Ureter (tissue), 1 donor: ENCODE measurements around the gene SPTBN5. TPM values are rescaled to one million over a fixed set of nuclear protein-coding genes. Genes with fewer than 3 reads are reported as not detected.
"Not testable (repeated sequence)": the region's sequence is repeated elsewhere in the genome, so short reads cannot be mapped to it uniquely, and the experiment has no call there.

ENCODE experiments used
- DNase-seq: peaks from one replicate; pipeline ENCODE4 v3.0.0-alpha.2; 2020; ENCODE audit warnings: low spot score
- total RNA-seq: library from RNA; stranded (reverse); gene quantifications from one replicate; pipeline ENCODE4 v1.2.4, GENCODE V29; 2023
- donor health status: DM: yes; HTN: yes; CAD: no.

SPTBN5 gene
- total RNA-seq, 1 donor from 2014 or later, result 11.9 TPM

DNA sequence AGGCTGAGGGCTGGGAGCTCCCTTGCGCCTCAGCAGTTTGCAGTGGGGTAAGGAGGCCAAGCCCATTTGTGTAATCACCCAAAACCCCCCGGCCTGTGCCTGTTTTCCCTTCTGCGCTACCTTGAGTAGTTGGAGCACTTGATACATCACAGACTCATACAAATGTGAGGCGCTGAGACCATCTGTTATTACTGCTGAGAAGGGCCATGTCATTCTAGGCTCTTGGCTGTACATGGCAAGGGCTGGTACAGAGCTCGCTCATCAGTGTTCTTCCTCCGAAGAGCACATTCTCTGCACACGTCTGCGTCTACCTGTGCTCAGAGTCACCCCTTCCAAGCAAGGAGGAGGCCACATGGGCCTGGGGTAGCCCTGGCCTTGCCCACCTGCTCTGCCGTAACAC, 45.9 kb downstream of the SPTBN5 start:
- no peak for DNase-seq

DNA sequence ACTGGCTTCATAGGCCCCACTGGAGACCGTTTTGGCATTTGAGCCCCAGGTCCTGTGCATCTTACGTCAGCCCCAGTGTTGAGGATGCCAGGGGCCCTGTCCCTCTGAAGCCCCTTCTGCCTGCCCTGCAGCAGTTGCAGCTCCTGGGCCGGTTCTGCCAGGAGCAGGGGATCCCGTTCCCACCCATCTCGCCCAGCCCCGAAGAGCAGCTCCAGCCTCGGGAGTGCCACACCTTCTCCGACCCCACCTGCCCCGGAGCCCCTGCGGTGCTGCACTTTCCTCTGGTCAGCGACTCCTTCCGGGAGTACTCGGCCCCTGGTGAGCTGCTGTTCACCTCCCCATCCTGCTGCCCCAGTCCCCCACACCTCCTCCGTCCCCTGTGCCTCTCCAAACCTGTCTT, 46.6 kb downstream of the SPTBN5 start:
- DNase-seq, result no peak

DNA sequence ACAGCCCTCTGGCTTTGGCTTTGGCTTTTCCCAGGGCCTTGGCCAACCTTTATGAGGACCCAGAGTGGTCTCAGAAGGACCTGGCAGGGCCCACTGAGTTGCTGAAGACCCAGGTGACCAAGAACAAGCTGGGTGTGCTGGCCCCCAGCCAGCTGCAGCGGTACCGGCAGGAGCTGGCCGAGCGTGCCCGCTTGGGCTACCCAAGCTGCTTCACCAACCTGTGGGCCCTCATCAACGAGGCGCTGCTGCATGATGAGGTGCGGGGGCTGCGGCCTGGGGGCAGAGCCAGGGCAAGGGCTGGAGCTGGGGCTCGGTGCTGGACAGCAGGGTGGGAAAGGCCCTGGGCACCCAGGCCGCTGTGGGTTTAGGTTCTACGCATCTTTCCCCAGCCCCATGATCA, 49.0 kb downstream of the SPTBN5 start:
- no peak for DNase-seq

DNA sequence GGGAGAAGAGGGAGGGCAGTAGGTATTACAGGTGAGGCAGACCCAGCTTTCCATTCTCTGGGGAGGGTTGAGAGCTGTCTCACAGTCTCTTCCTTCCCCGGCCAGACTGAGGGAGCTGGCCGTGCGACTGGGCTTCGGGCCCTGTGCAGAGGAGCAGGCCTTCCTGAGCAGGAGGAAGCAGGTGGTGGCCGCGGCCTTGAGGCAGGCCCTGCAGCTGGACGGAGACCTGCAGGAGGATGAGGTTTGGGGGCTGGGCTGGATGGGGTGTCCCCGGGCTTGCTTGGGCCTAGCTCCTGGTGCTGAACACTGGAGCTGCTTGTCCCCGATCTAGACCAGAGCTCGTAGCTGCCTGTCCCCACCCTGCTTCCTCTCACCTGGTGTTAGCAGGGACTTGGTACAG, 50.3 kb downstream of the SPTBN5 start:
- DNase-seq, result no peak

DNA sequence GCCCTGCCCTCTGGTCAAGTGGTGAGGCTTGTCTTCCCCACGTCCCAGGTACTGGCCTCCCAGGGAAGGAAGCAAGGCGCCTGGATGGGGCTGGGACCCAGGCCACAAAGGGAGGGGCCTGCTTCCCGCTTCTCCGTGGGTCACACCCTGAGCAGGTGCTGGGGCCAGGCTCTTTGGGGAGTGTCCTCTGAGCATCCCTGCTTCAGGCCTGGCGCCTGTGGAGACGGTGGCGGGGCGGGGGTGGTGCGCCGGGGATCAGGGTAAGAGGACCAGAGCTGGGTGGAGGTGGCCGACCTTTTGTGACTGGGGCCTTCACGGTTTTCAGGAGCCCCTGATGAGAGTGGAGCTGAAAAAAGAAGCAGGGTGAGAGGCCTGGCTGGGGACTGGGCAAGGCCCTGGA, 51.6 kb downstream of the SPTBN5 start:
- DNase-seq, result no peak

DNA sequence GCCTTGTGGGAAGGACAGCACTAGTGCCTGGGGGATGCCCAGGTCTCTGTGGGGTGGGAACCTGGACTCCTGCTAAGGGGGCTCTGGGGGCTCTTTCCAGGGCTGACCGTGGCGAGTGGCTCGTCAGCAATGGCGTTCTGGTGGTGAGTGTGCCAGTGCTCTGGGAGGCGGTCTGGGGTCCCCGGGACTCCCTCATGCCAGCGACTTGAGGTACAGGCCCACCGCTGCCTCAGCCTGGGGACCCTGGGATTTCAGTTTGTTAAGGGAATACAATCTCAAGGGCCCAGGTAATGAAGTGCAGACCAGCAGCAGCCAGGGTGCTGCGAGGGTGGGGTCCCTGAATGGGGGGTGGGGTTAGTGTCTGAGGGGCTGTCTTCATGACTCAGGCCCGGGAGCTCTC, 52.7 kb downstream of the SPTBN5 start:
- DNase-seq, result no peak

DNA sequence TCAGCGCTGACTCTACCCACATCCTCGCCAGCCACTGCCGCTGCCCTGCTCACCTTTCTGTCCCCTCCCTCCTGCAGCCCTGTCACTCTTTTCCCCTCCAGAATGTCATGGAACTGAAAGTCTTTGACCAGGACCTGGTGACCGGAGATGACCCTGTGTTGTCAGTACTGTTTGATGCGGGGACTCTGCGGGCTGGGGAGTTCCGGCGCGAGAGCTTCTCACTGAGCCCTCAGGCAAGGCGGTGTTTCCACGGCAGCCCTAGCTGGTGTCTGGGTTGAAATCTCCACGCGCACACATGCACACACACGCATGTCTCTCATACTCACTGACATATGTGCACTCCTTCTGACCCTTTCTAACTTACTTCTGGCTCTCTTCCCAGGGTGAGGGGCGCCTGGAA, 53.2 kb downstream of the SPTBN5 start:
- no peak for DNase-seq

DNA sequence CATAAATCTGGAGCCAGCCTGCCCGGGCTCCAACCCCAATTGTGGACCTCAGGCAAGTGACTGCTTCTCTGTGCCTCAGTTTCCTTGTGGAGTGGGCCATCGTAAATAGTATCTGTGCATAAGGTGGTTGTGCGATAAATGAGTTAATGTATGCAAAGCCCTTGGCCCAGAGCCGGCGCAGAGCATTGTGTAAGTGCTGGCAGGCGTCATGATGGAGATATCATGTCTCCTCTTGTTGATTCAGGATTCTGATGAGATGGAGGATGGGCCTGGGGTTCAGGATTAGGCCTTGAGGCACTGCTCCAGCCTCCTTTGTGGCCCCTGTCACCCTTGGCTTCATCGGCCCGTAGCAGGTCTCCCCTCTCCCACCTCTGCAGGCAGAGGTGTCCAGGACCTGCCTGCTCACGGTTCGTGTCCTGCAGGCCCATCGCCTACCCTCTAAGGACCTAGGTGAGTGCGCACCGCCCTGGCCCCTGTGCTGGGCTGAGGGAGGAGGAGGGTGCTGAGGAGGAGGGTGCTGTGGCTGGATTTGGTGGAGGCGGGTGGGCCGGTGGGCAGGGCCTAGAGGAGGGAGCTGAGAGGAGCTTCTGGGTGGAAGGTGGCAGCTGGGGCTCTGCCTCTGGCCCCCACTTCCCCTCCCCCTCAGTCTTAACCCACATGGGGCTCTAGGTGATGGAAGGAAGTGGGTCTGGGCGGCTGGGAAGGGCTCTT, 53.9 kb downstream of the SPTBN5 start:
- no peak for DNase-seq

DNA sequence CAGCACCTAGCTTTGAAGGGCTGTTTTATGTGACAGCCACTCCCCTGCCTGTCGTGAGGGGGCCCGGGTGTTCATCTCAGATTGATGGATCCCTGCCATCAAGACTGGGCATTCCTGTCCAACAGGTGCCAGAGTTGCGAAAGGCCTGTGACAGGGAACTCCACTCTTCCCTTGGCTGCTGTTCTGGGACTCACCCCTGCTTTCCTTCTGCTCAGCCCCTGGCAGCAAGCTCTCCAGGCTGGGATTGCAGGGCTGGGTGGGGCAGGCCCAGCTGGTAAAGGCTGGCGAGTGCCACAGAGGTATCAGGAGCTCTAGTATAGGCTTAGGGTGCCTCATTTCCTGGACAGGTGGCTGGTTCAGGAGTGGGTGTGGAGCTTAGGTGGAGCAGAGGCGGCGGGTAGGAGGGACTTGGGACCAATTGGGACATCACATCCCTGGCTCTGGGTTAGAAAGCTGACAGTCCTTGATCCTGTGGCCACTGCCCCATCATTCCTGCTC, 55.4 kb downstream of the SPTBN5 start, which contains the start of gene PLA2G4B:
TSS of gene PLA2G4B (plus strand) at position 448 of the 498 bp plus-strand sequence. CDS start 67 bp downstream, outside the sequence.
- peak; percentile 88 for DNase-seq

DNA sequence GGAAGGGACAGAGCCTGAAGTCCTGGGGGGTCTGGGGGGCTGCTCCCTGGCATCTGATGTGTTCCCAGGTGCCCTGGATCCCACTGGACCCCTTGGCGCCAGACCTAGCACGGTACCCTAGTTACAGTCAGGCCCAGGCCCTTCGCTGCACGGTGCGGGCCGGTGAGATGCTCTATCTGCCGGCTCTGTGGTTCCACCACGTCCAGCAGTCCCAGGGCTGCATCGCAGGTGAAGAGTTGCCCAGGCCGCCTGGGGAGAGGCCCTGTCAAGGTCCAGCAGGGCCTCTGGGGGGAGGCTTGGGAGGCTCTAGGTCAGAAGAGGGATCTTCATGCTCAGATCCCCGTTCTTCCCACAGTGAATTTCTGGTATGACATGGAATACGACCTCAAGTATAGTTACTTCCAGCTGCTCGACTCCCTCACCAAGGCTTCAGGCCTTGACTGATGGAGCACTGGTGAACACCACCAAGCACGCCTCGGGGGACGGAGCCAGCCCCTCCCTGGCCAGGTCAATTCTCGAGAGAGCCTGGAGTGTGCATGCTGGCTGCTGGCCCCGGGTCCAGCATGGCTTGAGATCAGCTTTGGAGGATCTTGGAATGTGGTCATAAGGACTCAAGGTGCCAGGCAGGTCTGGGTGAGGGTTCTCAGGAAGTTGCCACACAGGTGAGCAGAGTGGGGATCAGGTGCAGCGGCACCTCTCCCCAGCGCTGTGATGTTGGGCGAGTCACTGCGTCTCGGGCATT, 57.0 kb downstream of the SPTBN5 start:
- DNase-seq, result no peak

DNA sequence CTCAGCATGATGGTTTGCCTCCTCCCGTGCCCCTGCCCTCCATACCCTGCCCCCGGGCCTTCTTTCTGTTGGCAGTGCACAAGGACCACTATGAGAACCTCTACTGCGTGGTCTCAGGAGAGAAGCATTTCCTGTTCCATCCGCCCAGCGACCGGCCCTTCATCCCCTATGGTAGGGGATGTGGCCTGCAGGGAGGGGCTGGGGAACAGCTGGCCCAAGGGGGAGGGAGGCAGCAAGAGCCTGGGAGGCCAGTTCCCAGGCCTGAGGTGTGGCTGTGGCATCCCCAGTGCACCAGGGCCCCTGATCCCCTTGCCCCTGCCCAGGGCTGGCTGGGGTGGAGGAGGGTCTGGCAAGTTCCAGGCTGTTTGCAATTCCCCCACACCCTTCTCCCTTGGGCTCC, 57.8 kb downstream of the SPTBN5 start:
- no peak for DNase-seq

DNA sequence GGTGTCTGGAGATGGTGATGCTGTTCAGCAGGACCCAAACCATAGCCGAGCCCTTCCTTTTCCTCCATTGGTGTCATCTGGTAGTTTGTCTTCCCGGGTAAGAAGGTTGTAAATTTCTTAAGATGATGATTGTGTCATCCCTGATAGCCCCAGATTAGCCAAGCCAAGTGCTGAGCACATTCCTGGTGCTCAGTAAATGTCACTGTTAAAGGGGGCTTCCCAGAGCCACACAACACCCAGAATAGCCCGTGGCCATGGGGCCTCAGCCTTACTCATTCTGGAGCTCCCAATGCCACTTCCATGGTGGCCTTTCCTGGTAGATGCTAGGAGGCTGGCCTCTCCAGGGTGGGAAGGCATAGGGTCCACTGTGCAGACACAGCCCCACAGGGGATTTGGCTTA, 59.8 kb downstream of the SPTBN5 start:
- no peak for DNase-seq

DNA sequence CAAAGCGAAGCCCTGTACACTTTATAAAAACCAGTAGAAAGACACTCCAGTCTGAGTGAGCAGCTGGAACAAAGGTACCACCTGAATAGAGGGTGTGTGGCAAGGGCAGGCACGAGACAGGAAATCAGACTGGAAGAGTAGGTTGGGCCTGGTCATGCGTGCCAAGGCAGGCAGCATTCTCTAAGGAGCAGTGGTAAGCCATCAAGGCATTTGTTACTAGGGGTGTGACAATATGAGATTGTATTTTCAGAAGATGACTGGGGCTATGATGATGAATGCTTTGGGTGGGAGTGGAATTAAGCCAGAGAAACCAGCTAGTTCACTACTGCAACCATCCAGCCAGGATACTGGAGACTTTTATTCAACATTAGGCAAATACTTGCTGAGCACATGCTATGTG, 61.0 kb downstream of the SPTBN5 start:
- DNase-seq, result peak; percentile 87

DNA sequence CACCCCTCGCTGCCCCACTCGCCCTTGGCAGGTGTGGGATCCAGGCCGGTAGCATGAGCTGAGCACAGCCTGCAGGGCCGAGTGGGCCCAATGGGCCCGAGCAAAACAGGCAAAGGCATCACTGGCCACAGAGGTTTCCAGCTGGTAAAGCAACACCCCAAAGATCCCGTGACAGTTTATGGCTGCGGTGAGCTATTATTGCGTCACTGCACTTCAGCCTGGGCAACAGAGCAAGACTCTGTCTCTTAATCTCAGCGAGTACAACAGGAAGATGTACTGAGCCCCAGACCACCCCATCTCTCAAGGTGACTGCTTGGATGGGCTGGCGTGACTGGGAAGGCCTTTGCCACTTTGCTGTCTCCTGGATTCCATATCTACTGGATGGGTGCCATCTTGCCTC, 61.6 kb downstream of the SPTBN5 start:
- no peak for DNase-seq

DNA sequence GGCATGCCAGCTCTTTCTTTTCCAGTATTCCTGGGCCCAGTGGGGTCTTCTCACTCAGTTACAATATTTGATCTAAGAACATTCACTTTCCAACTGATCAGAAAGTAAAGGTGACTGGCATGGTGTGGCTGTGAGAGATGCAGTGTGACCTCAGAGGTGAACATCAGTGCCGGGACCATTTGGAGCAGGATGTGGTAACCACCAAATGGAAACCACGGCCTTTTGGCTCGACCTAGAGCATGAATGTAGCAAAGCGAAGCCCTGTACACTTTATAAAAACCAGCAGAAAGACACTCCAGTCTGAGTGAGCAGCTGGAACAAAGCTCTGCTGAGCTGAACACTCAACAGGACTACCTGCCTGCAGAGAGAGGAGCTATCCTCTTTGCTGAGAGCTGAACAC, 62.6 kb downstream of the SPTBN5 start:
- not testable (repeated sequence) for DNase-seq

DNA sequence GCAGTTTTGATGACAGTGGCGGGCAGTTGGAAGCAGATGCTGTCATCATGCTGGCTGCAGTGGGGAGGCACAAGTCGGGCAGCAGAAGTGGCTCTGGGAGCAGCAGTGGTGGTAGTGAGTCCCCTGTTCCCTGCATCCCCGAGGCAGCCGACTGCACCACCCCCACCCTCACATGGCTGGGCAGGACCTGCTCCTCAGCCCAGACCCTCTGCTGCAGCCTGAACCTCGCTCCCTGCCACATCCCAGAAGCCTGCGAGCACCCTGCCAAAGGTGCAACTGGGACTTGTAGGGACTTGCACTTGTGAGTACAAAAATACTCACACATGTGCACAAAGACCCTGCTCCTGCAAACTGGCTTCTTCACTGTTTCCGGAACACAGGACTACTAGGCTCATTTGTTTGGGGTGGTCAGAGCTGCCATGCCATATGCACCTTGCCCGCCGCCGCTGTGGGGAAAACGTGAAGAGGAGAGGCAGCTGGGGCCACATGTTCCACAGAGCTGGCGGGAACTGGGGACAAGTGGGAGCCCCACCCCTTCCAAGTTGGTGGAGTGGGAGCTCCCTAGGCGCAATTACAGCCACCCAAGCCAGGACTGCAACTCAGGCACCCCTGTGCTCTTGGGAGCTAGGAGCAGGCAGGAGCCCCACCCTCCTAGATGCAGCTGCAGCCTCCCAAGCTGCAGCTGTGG, 63.8 kb downstream of the SPTBN5 start:
- DNase-seq, result no peak

DNA sequence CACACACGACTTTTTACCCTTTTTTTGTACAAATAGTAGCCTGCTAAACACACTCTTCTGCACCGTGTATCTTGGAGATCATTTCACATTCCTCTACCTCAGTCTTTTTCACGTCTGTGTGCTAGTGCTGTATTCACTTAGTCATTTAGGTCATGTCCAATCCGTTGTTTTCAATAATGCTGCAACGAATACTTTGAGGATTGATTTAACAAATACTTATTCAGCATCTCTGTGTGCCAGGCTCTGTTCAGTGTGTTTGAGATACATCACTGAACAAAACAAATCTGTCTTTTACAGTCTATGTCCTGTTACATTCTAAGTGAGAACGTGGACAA, 65.1 kb downstream of the SPTBN5 start:
- no peak for DNase-seq

DNA sequence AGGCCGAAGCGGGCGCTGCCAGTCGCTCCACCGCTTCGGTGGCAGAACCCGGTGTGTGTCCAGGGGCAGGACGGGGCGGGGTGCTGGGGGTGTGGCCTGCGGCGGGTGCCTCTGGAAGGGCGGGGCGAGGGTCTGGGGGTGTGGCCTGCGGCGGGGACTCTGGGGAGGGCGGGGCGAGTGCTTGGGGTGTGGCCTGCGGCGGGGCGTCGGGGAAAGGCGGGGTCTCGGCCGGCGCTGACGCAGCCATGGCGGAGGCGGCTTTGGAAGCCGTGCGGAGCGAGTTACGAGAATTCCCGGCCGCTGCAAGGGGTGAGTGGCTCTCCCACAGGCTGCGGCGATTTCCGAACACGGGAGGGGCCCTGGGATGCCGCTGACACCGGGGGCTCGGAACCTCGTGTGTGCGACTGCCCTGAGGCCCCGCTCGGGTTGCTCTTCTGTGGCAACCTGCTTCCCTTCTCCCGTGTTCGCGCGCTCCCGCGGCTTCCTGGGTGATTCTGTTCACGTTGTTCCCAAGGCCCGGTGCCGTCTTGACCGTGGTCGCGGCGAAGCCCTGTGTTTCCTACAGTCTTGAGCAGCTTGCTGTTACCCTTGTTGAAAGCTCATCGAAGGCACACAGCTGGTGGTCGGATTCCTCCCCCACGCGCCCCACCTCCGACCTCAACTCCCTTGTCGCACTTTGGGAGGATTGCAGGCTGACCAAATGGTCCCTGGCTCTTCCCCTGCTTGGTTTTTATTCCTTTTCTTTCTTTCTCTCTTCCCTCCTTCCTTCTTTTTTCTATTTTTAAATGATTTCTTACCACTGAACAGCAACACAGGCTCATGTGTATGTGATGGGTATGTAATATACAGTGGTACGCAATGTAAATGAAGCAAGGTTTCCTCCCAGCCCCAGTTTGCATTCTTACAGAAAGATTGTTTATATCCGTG, 65.7 kb downstream of the SPTBN5 start, which contains the start of gene JMJD7:
TSS of gene JMJD7 (plus strand) at position 213 of the 927 bp plus-strand sequence. CDS start at position 246, 33 bp downstream.
- DNase-seq, result peak; percentile 97

DNA sequence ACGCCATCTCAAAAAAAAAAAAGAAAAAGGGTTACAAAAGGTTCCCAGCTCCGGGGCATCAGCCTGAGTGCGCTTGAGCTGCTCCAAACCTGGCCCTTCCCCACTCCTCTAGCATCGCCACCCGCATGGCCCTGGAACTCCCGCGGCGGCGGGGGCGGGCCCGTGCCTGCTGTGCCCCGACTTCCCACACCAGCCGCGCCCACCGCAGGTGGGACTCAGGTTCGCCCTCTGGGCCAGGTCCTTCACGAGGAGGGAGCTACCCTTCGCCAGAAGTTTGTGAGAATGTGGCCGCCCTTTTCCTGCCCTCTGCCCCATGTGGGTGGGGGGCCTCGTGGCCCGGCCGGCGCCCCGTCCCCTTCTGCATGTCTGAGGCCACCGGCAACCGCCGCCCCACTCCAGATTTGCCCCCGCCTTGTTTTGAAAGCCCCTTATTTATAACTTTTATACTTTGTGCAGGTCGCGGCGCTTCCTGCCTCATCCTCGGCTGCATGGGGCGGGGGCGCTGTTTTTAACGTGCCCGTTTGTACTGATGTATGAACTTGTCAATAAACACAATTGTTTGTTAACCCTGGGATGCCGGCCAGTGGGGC, 66.5 kb downstream of the SPTBN5 start:
- DNase-seq, result no peak

DNA sequence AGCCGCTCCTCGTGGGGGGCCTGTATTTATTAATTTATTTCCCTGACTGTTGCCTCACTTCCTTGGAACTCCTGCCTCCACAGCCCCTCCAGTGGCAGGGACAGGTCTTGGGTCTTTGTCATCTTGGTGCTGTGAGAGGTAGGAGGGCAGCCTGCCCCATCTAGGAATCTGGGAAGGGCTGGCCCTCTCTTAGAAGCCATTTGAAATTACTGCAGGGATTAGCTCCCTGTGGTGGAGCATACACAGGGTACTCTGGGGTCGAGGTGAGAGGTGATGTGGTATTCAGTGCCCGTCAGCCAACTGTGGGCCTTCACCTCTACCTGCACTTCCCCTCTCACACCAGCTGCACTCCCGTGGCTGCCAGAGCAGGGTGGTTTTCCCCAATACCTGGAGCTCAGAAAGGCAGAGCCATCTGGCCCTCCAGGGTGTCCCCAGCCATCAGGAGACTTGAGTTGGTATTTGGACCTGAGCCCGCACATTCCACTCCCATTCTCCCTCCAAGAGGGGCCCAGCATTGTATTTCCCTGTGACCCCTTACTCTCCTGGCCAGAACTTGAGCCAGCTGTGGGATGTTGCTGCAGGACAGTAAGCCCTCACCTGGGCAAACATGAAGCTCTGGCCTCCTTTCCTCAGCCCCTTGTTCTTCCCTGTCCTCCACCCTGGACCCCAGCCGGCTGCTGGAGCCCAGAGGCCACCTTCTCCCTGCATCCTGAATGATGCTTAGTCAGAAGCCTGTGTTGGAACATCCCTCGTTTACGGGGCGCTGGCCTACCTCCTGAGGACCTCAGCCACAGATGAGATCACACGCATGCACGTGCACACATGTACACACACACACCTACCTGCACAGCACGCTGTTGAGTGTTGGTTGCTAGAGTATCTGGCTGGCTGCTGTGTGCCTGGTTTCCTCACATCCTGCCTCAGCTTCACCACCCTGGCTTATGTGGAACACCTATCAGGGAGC, 68.0 kb downstream of the SPTBN5 start:
- no peak for DNase-seq
